Hepatocyte (in vitro differentiated cells): ENCODE data around the gene PAWR.

Source experiments
- CTCF ChIP-seq: fragments of 200-600 bp; sonication (generic); IDR thresholded peaks from 2 replicates; pipeline ENCODE4 v1.5.1; 2016; ENCODE audit warnings: antibody characterized with exemption, mild to moderate bottlenecking; ENCODE audit not compliant: poor library complexity
- EZH2phosphoT487 ChIP-seq: fragments of 200-600 bp; sonication (generic); IDR thresholded peaks from one replicate; pipeline ENCODE4 v1.6.1; 2018; ENCODE audit warnings: antibody characterized with exemption, mild to moderate bottlenecking, low read depth, moderate library complexity; ENCODE audit not compliant: unreplicated experiment, severe bottlenecking

- TF ChIP-seq CTCF = no peak
- no peak for TF ChIP-seq EZH2phosphoT487
Measured at GRCh38 chr12:79668113-79668512, 22.7 kb downstream of the PAWR start.
